Cerebellar cortex (tissue), 1 donor: ENCODE measurements around the gene PIF1.
"Not testable (repeated sequence)": the region's sequence is repeated elsewhere in the genome, so short reads cannot be mapped to it uniquely, and the experiment has no call there.

Source experiments
- DNase-seq: peaks from one replicate; pipeline ENCODE4 v3.0.0-alpha.2; 2015; ENCODE audit warnings: low spot score

PIF1 gene

DNA sequence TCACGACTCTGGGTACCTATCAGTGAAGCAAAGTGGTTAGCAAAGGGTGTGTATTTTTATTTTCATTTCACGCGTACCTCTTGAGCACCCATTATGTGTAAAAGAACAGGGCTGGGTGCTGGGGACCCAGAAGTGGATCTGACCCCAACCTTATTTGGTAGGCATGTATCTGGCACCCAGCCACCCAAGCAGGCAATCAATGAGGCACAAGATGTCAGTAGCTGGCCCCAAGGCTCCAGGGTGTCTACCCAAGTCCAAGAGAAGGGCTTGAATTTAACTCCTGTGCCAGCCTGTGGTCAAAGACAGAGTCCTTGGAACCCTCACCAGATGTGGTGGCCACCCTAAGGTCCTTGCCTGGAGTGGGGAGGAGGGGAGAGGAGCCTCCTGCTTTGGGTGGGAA is 22.0 kb upstream of the PIF1 start:
- no peak for DNase-seq

DNA sequence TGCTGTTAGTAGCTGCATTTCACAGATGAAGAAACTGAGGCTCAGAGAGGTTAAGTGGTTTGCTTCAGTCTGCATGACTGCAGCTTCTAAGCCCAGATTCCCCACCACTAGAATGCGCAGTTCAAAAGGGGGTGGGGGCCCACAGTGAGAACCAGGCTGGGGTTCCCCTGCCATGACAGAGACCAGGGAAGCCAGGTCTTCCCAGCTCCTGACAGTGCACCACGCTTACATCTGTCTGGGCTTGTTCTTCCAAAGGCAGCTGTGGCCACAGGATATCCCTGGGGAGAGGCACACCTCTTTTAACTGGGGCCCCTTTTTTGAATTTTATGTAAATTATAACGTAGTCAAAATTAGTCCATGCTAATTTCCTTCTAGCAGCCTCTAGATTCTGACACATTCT is 21.6 kb upstream of the PIF1 start:
- DNase-seq = no peak

DNA sequence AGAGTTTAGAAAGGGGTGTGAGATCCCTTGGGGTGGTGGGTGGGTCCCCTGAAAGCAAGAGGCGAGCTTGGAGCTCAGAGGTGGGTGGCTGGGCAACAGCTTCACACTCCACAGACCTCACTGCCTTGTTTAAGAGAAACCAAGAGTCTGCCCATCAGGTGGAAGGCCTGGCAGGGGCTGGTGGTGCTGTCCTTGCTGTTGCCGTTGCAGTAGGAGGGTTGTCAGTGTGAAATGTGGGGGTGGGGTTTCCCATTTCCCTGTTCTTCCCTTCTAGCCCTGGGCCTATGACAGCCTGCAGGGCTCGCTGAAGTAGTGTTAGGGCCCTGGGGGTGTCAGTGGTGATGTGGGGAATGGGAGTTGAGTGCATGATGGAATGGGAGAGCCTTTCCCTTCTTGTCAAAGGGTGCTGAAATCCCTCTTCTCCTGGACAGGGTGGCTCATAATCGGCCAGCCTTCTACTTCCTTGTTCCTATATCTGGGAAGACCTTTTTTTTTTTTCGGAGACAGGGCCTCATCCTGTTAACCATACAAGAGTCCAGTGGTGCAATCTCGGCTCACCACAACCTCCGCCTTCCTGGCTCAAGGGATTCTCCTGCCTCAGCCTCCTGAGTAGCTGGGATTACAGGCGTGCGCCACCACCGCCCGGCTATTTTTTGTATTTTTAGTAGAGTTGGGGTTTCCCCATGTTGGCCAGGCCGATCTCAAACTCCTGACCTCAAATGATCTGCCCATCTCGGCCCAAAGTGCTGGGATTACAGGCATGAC is 20.6 kb upstream of the PIF1 start:
- no peak for DNase-seq

DNA sequence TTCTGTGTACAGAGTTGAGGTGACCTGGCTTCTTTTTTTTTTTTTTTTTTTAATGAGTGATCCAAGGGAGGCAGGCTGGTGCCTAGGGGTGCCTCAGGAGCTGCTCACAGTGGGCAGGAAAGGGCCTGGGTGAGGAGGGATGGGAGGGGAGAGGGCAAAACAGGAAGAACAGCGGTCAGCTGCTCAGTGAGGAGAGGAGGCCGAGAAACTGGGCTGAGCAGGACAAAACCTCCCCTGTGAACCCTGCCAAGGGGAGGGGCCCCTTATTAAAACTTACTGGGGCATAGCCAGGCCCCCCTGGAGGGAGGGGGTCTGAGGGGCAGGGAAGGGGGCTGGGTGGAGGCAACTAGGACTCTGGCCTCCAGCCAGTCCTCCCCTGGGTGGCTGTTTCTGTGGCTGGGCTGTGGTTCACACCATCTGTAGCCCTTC is 19.8 kb upstream of the PIF1 start:
- no peak for DNase-seq

DNA sequence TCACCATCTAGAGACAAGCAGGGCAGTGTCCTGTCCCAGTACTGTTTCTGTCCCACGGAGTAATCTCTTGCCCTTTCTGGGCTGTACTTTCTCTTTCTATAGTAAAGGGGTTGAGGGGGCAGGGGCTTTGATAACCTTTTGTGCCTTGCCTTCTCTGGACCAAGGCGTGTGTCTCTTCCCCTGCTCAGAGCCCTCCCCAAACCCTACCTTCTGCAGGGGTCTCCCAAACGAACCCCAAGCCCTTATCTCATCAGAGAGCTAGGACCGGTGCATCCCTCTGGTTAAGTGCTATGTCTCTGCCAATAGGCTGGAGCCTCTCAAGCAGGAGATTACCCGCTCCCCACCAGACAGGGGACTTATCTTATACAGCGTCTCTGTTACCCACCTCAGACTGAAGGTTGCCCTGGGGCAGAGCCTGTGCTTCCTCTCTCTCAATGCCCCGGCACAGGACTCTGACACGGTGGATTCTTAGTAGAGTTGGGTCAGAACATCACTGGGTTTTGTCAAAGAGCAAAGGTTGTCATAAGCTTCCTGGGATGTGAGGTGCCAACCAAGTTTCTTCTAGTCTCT is 19.2 kb upstream of the PIF1 start:
- DNase-seq = no peak

DNA sequence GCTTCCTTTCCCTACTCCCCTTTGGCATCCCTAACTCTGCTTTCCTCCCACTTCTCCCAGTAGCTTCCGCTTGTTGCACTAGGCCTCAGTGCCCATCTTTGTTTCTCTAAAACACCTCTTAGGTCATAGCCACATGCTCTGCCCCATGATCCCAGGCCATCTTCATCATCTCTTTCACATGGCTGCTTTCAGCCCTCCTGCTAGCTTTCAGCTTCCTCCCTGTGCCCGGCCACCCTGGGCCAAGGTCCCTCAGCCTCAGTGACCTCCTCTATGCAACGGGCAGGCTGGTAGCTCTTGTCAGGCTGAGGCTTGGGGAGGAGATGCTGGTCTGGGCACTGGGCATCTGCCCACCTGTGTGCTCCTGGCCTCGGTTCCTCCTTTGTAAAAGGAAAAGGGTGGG is 18.5 kb upstream of the PIF1 start:
- DNase-seq = no peak

DNA sequence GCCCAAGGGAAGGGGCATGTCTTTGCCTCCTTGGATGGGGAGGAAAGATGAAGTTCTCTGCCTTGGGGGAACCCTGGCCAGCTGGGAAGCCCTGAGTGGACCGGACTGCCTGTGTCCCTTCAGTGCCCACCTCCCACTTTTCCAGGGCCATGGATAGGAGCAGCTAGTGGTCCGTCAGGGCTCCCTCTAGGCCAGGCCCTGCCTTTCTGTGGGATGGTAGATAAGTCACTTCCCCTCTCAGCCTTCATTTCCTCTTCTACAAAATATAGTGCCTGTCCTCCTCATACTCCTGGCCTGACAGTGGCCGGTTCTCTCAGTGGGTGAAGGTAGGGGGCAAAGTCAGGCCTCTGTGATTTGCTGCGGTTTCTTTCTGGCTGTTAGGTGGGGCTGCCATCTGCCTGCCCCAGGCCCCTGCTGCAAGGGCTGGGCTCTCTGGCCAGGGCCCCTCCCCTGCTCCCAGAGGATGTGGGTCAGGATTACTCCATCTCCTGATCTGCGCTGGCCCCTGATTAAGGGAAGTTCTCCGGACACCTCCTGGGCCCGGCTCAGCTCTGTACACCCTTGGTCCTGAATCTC is 17.6 kb upstream of the PIF1 start:
- DNase-seq = peak; percentile 19

DNA sequence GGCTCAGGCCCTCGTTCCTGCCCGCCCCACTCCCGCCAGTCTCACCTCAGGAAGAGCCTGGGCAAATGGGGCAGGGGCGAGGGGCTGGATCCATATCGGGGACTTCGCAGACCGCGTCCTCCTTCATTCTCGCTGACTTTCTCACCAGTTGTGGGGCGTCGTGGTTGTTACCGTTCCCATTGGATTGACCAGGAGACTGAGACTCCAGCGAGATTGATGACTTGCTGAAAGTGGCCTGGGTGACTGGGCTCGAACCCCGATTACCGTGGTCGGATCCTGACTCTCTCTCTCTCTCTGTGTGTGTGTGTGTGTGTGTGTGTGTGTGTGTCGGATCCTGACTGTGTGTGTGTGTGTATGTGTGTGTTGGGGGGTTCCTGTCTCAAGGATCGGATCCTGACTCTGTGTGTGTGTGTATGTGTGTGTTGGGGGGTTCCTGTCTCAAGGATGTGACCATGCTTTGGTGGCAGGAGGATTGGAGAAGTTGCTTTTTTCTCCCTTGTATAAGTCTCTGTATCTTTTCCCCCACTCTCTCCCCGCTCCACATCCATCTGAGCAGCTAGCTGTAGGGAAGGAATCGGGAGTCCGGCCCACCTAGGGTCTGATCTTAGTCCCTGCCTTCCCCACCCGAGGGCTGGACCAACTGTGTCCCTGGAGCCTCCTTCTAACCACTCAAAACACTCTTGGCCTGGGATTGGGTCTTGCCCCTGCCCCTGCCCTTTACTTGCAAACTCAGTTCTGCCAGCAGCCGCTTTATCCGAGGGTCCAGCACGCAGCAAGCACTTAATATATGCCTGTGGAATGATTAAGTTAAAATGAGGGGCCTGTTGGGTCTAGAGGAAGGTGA is 16.9 kb upstream of the PIF1 start:
- DNase-seq = peak; percentile 22

DNA sequence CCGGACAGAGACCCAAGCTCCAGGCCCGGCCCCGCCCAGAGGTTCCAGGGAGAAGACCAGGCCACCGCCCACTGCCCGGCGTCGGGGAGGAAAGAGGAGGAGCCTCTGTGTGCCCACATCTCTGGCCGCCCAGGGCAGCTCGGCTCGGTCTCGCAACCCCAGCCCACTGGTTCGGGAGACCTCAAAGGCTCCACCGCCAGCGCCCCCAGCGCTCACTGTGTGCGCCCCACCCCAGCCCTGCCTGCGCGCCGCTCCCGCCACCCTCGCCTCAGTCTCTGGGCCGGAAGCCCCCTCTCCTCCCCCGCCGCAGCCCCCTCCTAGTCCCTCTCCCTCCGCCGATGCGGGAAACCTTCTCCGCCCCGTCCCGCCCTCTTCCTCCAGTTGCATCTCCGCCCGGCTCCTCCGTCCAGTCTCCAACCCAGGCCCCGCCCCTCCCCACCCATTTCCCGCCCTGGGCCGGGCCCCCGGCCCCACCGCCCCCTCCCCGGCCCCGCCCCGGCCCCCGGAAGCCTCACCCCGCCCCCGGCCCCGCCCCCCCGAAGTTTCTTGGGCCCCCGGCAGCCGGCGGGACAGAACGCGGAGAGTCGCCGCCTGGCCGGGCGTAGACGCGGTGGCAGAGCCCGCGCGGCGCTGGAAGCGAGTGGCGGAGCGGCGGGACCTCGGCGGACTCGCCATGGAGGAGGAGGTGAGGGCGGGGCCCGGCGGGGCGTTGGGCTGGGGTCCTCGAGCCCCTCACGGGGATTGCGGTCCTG is 16.1 kb upstream of the PIF1 start, which contains the start of gene PLEKHO2:
PLEKHO2 (plus strand) TSS at position 572 of the 752 bp plus-strand sequence; CDS start at position 674, 102 bp downstream.
- peak; percentile 77 for DNase-seq

DNA sequence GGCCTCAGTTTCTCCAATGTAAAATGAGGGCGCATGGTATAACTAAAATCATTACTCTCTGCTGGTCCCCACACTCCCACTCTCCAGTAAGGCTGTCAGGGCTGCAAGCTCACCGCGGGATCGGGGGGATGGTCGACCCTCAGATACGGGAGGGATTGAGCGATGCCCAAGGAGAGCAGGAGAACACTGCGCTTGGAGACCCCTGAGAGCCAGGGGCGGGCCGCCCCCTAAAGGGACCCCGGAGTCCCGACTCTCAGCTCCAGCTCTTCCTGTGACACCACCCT is 15.6 kb upstream of the PIF1 start:
- no peak for DNase-seq

DNA sequence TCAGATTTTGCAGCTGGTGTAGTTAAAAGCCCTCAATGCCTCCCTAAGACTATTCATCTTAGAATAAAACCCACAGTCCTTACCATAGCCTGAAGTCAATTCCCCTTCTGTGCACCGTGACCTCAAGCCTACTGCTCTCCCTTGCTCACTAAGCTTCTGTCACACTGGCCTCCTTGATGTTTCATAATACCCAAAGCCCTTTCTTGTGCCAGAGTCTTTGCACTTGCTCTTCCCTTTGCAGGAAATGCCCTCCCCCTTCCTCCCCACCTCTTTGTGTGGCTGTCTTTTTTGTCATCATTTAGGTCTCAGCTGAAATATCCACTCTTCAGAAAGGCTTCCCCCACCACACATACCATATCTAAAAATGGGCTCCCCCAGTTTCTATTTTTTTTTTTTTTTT is 12.1 kb upstream of the PIF1 start:
- DNase-seq = no peak

DNA sequence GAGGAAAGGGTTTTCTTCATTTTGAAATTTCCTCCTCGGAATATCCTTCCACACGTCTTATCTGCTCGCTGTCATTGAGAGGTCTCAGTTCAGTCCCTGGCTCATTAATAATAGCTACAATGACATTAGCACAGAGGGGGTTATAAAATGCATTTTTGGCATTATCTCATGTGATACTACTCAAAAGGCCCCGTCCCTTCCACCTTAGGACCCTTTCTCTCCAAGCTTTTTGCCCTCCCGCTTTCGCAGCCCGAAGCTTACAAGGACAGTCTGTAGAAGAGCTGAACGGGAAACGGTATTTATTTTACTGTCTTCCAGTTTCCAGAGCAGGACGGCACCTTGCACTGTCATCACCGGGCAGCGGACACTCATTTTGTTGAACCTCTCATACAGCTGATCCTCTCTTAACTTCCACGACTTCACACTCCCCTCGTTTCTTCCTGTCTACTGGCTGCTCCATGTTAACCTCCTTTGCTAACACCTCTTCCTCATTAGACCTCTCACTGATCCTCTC is 10.6 kb upstream of the PIF1 start:
- peak; percentile 17 for DNase-seq

DNA sequence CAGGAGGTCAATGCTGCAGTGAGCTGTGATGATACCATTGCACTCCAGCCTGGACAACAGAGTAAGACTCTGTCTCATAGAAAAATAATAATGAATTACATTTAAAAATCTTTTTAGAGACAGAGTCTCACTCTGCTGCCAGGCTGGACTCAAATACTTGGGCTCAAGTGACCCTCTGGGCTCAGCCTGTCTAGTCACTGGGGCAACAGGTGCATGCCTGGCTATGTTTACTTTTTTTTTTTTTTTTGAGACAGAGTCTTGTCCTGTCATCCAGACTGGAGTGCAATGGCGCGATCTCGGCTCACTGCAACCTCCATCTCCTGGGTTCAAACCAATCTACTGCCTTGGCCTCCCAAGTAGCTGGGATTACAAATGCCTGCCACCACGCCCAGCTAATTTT is 8.2 kb upstream of the PIF1 start:
- no peak for DNase-seq

DNA sequence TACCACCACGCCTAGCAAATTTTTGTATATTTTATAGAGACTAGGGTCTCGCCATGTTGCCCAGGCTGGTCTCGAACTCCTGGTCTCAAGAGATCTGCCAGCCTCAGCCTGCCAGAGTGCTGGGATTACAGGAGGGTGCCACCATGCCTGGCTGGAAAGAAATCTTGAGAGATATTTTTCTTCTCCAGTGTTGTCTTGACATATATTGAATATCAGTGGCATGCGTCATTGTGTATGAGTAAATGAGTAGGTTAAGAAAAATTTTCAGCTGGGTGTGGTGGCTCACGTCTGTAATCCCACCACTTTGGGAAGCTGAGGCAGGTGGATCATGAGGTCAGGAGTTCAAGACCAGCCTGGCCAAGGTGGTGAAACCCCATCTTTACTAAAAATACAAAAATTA is 3.5 kb upstream of the PIF1 start:
- no peak for DNase-seq

DNA sequence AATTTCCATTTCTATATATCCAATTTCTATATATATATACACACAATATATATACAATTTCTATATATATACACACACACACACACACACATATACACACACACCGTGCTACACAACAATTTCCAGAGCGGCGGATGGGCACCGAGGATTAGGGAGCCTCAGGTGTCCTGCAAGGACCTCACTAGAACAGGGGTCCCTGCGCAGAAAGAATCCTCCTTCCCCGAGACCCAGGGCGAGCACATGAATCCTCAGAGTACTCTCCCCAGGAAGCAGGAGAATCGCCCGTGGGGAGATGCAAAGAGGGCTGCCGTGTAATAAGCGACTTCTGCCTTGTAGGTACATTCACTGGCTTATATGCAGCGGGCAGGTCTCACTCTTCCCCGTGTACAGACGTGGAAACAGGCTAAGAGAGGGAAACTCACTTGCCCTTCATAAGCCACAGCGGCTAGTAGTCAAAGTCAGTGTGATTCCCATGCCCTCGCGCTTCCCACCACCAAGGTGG is 467 bp downstream of the PIF1 start:
- DNase-seq = no peak

DNA sequence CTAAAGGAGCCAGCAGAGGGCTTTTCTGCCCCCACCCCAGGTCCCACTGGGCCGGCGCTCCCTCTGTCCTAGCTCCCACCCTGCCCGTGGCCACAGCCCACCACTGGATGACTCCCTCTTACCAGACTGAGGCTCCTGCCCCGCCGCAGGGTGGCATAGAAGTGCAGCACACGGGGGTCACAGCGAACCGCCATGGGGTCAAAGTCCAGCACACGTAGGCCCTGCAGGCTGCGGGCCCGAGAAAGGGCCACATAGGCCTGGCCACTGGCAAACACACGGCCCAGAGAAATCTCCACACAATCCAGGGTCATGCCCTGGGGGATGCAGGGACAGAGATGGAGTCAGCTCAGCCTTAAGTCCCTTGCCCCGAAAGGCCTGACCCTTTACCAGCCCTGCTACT is 9.0 kb downstream of the PIF1 start:
- no peak for DNase-seq

DNA sequence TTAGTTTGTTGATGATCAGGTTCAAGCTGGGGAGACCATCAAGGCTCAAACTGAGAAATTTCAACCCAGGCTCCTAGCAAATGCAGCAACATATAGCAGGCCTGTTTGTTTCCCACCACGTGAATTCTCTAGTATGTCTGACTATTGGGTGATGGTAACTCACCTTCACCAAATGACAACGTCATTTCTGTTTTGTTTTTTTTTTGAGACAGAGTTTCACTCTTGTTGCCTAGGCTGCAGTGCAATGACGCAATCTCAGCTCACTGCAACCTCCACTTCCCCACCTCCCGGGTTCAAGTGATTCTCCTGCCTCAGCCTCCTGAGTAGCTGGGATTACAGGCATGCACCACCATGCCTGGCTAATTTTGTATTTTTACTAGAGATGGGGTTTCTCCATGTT is 10.5 kb downstream of the PIF1 start:
- not testable (repeated sequence) for DNase-seq

DNA sequence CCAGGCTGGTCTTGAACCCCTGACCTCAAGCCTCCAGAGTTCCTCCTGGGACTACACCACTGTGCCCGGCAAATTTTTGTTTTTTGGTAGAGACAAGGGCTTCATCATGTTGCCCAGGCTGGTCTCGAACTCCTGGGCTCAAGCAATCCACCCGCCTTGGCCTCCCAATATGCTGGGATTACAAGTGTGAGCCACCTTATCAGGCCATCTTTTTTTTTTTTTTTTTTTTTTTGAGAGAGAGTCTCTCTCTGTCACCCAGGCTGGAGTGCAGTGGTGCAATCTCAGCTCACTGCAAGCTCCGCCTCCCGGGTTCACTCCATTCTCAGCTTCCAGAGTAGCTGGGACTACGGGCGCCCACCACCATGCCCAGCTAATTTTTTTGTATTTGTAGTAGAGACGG is 11.2 kb downstream of the PIF1 start:
- not testable (repeated sequence) for DNase-seq

DNA sequence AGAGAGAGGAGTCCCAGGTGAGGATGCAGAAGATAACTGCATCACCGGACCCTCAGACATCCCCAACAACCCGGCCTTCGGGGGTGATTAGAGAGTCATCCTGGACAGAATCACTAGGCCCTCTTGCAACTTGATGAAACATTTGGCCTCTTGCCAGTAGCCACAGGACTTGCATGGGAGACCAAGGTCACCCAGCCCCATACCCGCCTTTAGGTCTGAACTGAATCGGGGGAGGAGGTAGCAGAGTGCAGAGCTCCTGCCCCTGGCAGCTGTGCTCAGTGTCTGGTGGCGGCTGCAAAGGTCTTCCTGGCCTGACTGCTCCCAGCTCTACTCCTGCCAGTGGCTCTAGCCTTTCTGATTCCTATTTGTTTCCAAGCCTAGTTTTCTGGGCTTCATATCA is 12.4 kb downstream of the PIF1 start:
- no peak for DNase-seq

DNA sequence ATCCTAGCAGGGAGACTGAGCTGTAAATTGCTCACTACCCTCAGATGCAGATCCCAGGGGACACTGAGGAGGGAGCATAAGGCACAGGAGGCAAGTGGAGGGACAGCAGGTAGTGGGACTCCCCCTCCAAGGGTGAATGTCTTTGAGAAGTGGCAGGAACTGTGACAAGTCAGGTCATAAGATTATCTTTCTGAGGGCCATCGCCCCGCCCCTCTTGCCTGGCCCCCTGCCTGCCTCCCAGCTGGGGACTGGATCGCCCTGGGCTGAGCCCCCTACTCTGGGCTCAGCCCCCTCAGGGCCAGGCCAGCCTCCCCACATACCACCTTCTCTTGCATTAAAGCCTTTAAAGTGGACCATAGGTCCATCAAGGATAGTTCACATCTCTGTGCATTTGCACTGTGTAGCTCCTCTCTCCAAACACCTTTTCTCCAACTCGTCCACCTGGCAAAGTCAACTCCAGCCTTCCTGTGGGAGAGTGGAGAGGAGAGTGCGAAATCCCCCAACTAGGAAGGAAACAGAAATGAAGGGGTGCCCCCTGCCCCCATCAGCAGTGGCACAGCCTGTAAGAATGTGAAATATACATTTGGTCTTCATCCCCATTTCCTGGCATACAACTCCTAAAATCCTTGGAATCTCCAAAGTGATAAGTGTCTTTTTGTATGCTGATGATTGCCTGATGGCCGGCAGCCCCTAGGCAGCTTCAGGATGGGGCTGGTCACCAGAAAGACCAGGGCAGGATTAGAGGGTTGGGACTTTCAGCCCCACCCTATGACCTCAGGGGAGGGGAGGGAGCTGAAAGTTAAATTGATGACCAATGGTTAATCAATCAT is 14.7 kb downstream of the PIF1 start:
- DNase-seq = no peak
